ENCODE results near the gene HTRA3. TPM values are rescaled to one million over a fixed set of nuclear protein-coding genes. Genes with fewer than 3 reads are reported as not detected.
A peak's percentile ranks its signal among the peaks of the same experiment; 100 is the strongest.

HTRA3 gene
- total RNA-seq, 1 experiment from 2014 or later = 0.03 TPM

- Histone ChIP-seq H3K4me1 (replicated peaks) (peaks cover 8% of the 10 kb centered on the region), H3K9me3 (replicated peaks) (no peaks in the 10 kb centered on the region), H3K4me3 (no peak overlapping the region), H3K36me3 (no peaks in the 10 kb centered on the region), H3K27ac (no peak overlapping the region), H3K27me3 (replicated peaks) (no peaks in the 10 kb centered on the region)
- DNase-seq (ENCODE audit: low read depth in 1 of 2, low spot score in 2 of 2) = no peak
These were observed 9.7 kb upstream of the HTRA3 start for GRCh38 chr4:8259743-8260430.

GRCh38 chr4:8260656-8261111 lies 8.9 kb upstream of the HTRA3 start:
- peaks cover 8% of the 10 kb centered on the region for H3K4me1 ChIP-seq (replicated peaks)
- no peaks in the 10 kb centered on the region for H3K9me3 ChIP-seq (replicated peaks)
- peak in 1 of 2 experiments; percentile 29 for DNase-seq (ENCODE audit: low read depth in 1 of 2, low spot score in 2 of 2)
- H3K27ac ChIP-seq = no peak overlapping the region
- no peaks in the 10 kb centered on the region for H3K27me3 ChIP-seq (replicated peaks)
- no peaks in the 10 kb centered on the region for H3K36me3 ChIP-seq
- H3K4me3 ChIP-seq = no peak overlapping the region

- no peak overlapping the region for H3K27ac ChIP-seq
- H3K36me3 ChIP-seq = no peaks in the 10 kb centered on the region
- peaks cover 8% of the 10 kb centered on the region for H3K4me1 ChIP-seq (replicated peaks)
- H3K9me3 ChIP-seq (replicated peaks) = no peaks in the 10 kb centered on the region
- peak in 1 of 2 experiments; percentile 46 for DNase-seq (ENCODE audit: low read depth in 1 of 2, low spot score in 2 of 2)
- no peak overlapping the region for H3K4me3 ChIP-seq
- H3K27me3 ChIP-seq (replicated peaks) = no peaks in the 10 kb centered on the region
These were observed 7.6 kb upstream of the HTRA3 start for GRCh38 chr4:8261851-8262535.

GRCh38 chr4:8262637-8263322 lies 6.8 kb upstream of the HTRA3 start:
- H3K4me1 ChIP-seq (replicated peaks) = peaks cover 8% of the 10 kb centered on the region
- DNase-seq (ENCODE audit: low read depth in 1 of 2, low spot score in 2 of 2) = no peak
- no peak overlapping the region for H3K4me3 ChIP-seq
- no peaks in the 10 kb centered on the region for H3K36me3 ChIP-seq
- H3K9me3 ChIP-seq (replicated peaks) = no peaks in the 10 kb centered on the region
- no peaks in the 10 kb centered on the region for H3K27me3 ChIP-seq (replicated peaks)
- H3K27ac ChIP-seq = no peak overlapping the region

- peaks cover 8% of the 10 kb centered on the region for H3K4me1 ChIP-seq (replicated peaks)
- H3K4me3 ChIP-seq = no peak overlapping the region
- no peak overlapping the region for H3K27ac ChIP-seq
- H3K36me3 ChIP-seq = no peaks in the 10 kb centered on the region
- H3K27me3 ChIP-seq (replicated peaks) = no peaks in the 10 kb centered on the region
- no peaks in the 10 kb centered on the region for H3K9me3 ChIP-seq (replicated peaks)
- DNase-seq (ENCODE audit: low read depth in 1 of 2, low spot score in 2 of 2) = no peak
These were observed 6.2 kb upstream of the HTRA3 start for GRCh38 chr4:8263397-8263796.

GRCh38 chr4:8264106-8264505 lies 5.4 kb upstream of the HTRA3 start:
- Histone ChIP-seq H3K4me1 (replicated peaks) (peaks cover 8% of the 10 kb centered on the region), H3K9me3 (replicated peaks) (no peaks in the 10 kb centered on the region), H3K4me3 (no peak overlapping the region), H3K27ac (no peak overlapping the region), H3K36me3 (no peaks in the 10 kb centered on the region), H3K27me3 (replicated peaks) (no peaks in the 10 kb centered on the region)
- DNase-seq (ENCODE audit: low read depth in 1 of 2, low spot score in 2 of 2) = no peak

GRCh38 chr4:8265171-8265929 lies 4.2 kb upstream of the HTRA3 start:
- H3K27me3 ChIP-seq (replicated peaks) = peaks cover 3% of the 10 kb centered on the region; the same call in 1 of the 2 replicates
- no peak for DNase-seq (ENCODE audit: low read depth in 1 of 2, low spot score in 2 of 2)
- no peaks in the 10 kb centered on the region for H3K36me3 ChIP-seq
- peaks cover 8% of the 10 kb centered on the region for H3K4me1 ChIP-seq (replicated peaks)
- H3K27ac ChIP-seq = no peak overlapping the region
- H3K4me3 ChIP-seq = no peak overlapping the region
- H3K9me3 ChIP-seq (replicated peaks) = no peaks in the 10 kb centered on the region

GRCh38 chr4:8266088-8266487 lies 3.5 kb upstream of the HTRA3 start:
- Histone ChIP-seq H3K27me3 (replicated peaks) (peaks cover 5% of the 10 kb centered on the region; the same call in 1 of the 2 replicates), H3K9me3 (replicated peaks) (no peaks in the 10 kb centered on the region), H3K27ac (no peak overlapping the region), H3K4me1 (replicated peaks) (peaks cover 1% of the 10 kb centered on the region), H3K4me3 (no peak overlapping the region), H3K36me3 (no peaks in the 10 kb centered on the region)
- DNase-seq (ENCODE audit: low read depth in 1 of 2, low spot score in 2 of 2) = no peak

- Histone ChIP-seq H3K36me3 (no peaks in the 10 kb centered on the region), H3K4me1 (replicated peaks) (no peaks in the 10 kb centered on the region; the same call in 1 of the 2 replicates), H3K27me3 (replicated peaks) (peaks cover 5% of the 10 kb centered on the region; the same call in 1 of the 2 replicates), H3K4me3 (no peak overlapping the region), H3K27ac (no peak overlapping the region), H3K9me3 (replicated peaks) (no peaks in the 10 kb centered on the region)
- no peak for DNase-seq (ENCODE audit: low read depth in 1 of 2, low spot score in 2 of 2)
These were observed 3.0 kb upstream of the HTRA3 start for GRCh38 chr4:8266508-8266907.

- no peaks in the 10 kb centered on the region for H3K9me3 ChIP-seq (replicated peaks)
- no peaks in the 10 kb centered on the region for H3K36me3 ChIP-seq
- H3K4me1 ChIP-seq (replicated peaks) = no peaks in the 10 kb centered on the region
- H3K4me3 ChIP-seq = no peak overlapping the region
- H3K27ac ChIP-seq = no peak overlapping the region
- peak; percentile 34 to 54 for DNase-seq (ENCODE audit: low read depth in 1 of 2, low spot score in 2 of 2)
- peaks cover 5% of the 10 kb centered on the region; the same call in 1 of the 2 replicates for H3K27me3 ChIP-seq (replicated peaks)
These were observed 2.5 kb upstream of the HTRA3 start for GRCh38 chr4:8267077-8267476.

GRCh38 chr4:8268211-8268610 lies 1.3 kb upstream of the HTRA3 start:
- H3K9me3 ChIP-seq (replicated peaks) = no peaks in the 10 kb centered on the region
- no peak for DNase-seq (ENCODE audit: low read depth in 1 of 2, low spot score in 2 of 2)
- no peak overlapping the region for H3K4me3 ChIP-seq
- H3K36me3 ChIP-seq = no peaks in the 10 kb centered on the region
- H3K4me1 ChIP-seq (replicated peaks) = no peaks in the 10 kb centered on the region
- H3K27me3 ChIP-seq (replicated peaks) = peaks cover 5% of the 10 kb centered on the region; the same call in 1 of the 2 replicates
- H3K27ac ChIP-seq = no peak overlapping the region

GRCh38 chr4:8268901-8269534 lies 536 bp upstream of the HTRA3 start:
- no peak overlapping the region for H3K27ac ChIP-seq
- no peaks in the 10 kb centered on the region for H3K36me3 ChIP-seq
- no peaks in the 10 kb centered on the region for H3K4me1 ChIP-seq (replicated peaks)
- no peaks in the 10 kb centered on the region for H3K9me3 ChIP-seq (replicated peaks)
- H3K27me3 ChIP-seq (replicated peaks) = peaks cover 5% of the 10 kb centered on the region; the same call in 1 of the 2 replicates
- H3K4me3 ChIP-seq = no peak overlapping the region
- no peak for DNase-seq (ENCODE audit: low read depth in 1 of 2, low spot score in 2 of 2)

- no peaks in the 10 kb centered on the region for H3K9me3 ChIP-seq (replicated peaks)
- no peak overlapping the region for H3K4me3 ChIP-seq
- no peak overlapping the region for H3K27ac ChIP-seq
- H3K4me1 ChIP-seq (replicated peaks) = no peaks in the 10 kb centered on the region
- peaks cover 5% of the 10 kb centered on the region; the same call in 1 of the 2 replicates for H3K27me3 ChIP-seq (replicated peaks)
- no peaks in the 10 kb centered on the region for H3K36me3 ChIP-seq
- DNase-seq (ENCODE audit: low read depth in 1 of 2, low spot score in 2 of 2) = no peak
These were observed 841 bp downstream of the HTRA3 start for GRCh38 chr4:8270418-8270771.
